ENCODE data around the gene PADI2. TPM values are rescaled to one million over a fixed set of nuclear protein-coding genes. Genes with fewer than 3 reads are reported as not detected.

PADI2 gene
- total RNA-seq, 1 experiment from 2014 or later: 27.7 TPM

DNA sequence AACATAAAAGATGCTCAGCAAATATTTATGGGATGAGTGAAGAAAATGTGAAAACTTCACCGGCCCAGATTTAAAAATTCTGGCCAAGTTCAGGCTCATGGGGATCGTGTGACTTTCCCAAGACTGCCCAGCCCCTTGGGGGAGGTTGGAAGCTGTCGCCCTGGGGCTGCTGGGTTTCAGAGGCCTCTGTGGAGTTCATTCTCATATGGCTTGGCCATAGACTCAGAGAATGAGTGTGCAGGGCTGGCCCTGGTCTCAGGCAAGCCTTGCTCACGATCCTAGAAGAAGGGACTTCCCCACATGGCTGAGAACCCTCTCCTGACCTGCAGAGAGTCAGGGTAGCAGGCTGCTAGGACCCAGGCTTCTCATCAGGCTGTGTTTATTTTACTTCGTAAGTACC is 24.6 kb downstream of the PADI2 start:
- no peaks in the 10 kb centered on the region for H3K27me3 ChIP-seq (replicated peaks; ENCODE audit: insufficient read depth, low read depth, low read length, poor library complexity)
- ChIA-PET POLR2A (ENCODE audit: low non-redundant PET) (no interaction called here), CTCF (no interaction called here)
- intact Hi-C loops (cut with micrococcal nuclease; ENCODE audit: unreplicated experiment): no loop called here
- H3K27ac ChIP-seq (ENCODE audit: low read depth, low read length, poor library complexity, severe bottlenecking): no peak overlapping the region
- H3K4me1 ChIP-seq (ENCODE audit: insufficient read depth, low read length, poor library complexity, severe bottlenecking): peaks cover under 1% of the 10 kb centered on the region
- no peak overlapping the region for H3K4me3 ChIP-seq (ENCODE audit: low read depth, low read length, poor library complexity, severe bottlenecking)
- TF ChIP-seq, protein P1, sequence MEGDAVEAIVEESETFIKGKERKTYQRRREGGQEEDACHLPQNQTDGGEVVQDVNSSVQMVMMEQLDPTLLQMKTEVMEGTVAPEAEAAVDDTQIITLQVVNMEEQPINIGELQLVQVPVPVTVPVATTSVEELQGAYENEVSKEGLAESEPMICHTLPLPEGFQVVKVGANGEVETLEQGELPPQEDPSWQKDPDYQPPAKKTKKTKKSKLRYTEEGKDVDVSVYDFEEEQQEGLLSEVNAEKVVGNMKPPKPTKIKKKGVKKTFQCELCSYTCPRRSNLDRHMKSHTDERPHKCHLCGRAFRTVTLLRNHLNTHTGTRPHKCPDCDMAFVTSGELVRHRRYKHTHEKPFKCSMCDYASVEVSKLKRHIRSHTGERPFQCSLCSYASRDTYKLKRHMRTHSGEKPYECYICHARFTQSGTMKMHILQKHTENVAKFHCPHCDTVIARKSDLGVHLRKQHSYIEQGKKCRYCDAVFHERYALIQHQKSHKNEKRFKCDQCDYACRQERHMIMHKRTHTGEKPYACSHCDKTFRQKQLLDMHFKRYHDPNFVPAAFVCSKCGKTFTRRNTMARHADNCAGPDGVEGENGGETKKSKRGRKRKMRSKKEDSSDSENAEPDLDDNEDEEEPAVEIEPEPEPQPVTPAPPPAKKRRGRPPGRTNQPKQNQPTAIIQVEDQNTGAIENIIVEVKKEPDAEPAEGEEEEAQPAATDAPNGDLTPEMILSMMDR (conservative IDR thresholded peaks at IDR 0.05; ENCODE audit: low read depth, low read length): no peak
- TF ChIP-seq EZH2 (IDR thresholded peaks at IDR 0.05; ENCODE audit: borderline replicate concordance, low read depth, low read length, poor library complexity, severe bottlenecking): no peak
- no peaks in the 10 kb centered on the region for H3K36me3 ChIP-seq (ENCODE audit: insufficient read depth, low read length, poor library complexity, severe bottlenecking)
- DNase-seq (ENCODE audit: low spot score): no peak
- H3K9me3 ChIP-seq (ENCODE audit: low read depth, low read length, poor library complexity, severe bottlenecking): no peaks in the 10 kb centered on the region
- BruUV-seq (replicated peaks): no TSS peak

DNA sequence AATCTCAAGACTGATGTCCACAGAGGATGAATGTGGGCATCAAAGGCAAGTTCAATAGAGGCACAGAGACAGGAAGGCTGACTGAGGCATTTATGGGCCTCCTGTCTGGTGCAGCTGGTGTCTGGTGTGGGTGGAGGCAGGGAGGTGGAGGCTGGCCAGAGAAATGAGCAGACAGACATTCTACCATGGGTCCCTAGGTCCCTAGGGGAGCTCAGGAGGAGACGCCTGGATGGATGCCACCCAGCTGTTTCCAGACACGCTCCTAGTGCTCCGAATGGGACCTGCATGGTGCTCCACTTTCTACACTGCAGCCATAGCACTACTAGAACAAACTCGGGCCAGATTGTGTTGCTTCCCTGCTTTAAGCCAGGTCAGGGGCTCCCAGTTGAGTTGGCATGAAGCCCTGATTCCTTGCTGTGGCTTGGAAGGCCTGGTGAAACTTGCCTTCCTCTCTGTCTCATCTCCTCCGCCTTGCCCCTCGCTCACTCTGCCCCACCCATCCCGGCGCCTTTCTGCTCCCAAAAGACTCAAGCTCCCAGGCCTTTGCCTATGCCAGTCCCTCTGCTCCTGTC is 25.3 kb downstream of the PADI2 start:
- H3K27me3 ChIP-seq (replicated peaks; ENCODE audit: insufficient read depth, low read depth, low read length, poor library complexity): no peaks in the 10 kb centered on the region
- POLR2A ChIA-PET (ENCODE audit: low non-redundant PET): no interaction called here

DNA sequence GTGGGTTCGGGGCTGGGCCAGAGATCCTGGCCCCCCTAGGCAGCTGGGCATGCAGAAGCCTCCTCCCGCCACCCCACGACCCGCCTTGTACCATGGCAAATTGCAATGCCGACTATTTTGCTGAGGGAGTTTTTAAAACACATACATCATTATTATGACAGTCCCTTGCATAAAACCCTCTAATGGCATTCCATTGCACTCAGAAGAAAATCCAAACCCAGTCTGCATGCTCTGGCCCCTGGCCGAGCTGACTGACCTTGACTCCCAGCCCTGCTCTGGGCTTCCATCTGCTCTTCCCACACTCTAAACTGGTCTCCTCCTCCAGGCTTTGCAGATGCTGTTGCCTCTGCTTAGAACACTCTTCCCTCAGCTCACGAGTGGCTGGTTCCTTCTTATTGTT is 28.0 kb downstream of the PADI2 start:
- no TSS peak for BruUV-seq (replicated peaks)
- intact Hi-C loops (cut with micrococcal nuclease; ENCODE audit: unreplicated experiment): no loop called here
- TF ChIP-seq, protein P1 (conservative IDR thresholded peaks at IDR 0.05; ENCODE audit: low read depth, low read length): no peak
- no peak for TF ChIP-seq EZH2 (IDR thresholded peaks at IDR 0.05; ENCODE audit: borderline replicate concordance, low read depth, low read length, poor library complexity, severe bottlenecking)
- Histone ChIP-seq H3K4me1 (ENCODE audit: insufficient read depth, low read length, poor library complexity, severe bottlenecking) (no peaks in the 10 kb centered on the region), H3K36me3 (ENCODE audit: insufficient read depth, low read length, poor library complexity, severe bottlenecking) (no peaks in the 10 kb centered on the region), H3K27ac (ENCODE audit: low read depth, low read length, poor library complexity, severe bottlenecking) (no peak overlapping the region), H3K9me3 (ENCODE audit: low read depth, low read length, poor library complexity, severe bottlenecking) (no peaks in the 10 kb centered on the region), H3K4me3 (ENCODE audit: low read depth, low read length, poor library complexity, severe bottlenecking) (no peak overlapping the region), H3K27me3 (replicated peaks; ENCODE audit: insufficient read depth, low read depth, low read length, poor library complexity) (no peaks in the 10 kb centered on the region)
- ChIA-PET POLR2A (ENCODE audit: low non-redundant PET) (no interaction called here), CTCF (no interaction called here)
- DNase-seq (ENCODE audit: low spot score): no peak

More for the DNA sequence above, 25.3 kb downstream of the PADI2 start:
- no peak for DNase-seq (ENCODE audit: low spot score)
- Histone ChIP-seq H3K4me1 (ENCODE audit: insufficient read depth, low read length, poor library complexity, severe bottlenecking) (no peaks in the 10 kb centered on the region), H3K36me3 (ENCODE audit: insufficient read depth, low read length, poor library complexity, severe bottlenecking) (no peaks in the 10 kb centered on the region), H3K9me3 (ENCODE audit: low read depth, low read length, poor library complexity, severe bottlenecking) (no peaks in the 10 kb centered on the region), H3K27ac (ENCODE audit: low read depth, low read length, poor library complexity, severe bottlenecking) (no peak overlapping the region), H3K4me3 (ENCODE audit: low read depth, low read length, poor library complexity, severe bottlenecking) (no peak overlapping the region)
- CTCF ChIA-PET: no interaction called here
- TF ChIP-seq EZH2 (IDR thresholded peaks at IDR 0.05; ENCODE audit: borderline replicate concordance, low read depth, low read length, poor library complexity, severe bottlenecking): no peak
- TF ChIP-seq, protein P1 (conservative IDR thresholded peaks at IDR 0.05; ENCODE audit: low read depth, low read length): no peak
- BruUV-seq (replicated peaks): no TSS peak
- intact Hi-C loops (cut with micrococcal nuclease; ENCODE audit: unreplicated experiment): no loop called here
